ENCODE measurements around the gene GXYLT2.

DNA sequence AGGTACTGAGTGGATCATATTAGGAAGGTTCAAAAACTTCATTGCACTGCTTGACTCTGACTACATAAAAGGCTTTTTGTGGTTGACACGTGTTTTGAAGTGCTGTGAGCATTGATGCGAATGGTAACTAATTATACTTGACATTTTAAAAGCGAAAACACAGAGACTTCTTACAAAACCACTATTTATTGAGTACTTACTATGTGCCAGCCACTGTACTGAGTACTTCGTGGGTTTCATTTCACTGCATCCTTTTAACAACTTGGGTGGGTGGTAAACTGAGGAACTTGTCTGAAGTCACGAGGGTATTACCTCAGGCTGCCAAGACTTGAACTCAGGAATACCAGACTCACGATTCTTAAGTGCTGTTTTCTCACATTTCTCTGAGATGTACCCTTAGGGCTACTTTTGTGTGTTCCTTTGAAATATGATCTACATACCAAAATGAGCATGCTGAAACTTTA, 63.4 kb downstream of the GXYLT2 start:
- TF ChIP-seq, protein P1, sequence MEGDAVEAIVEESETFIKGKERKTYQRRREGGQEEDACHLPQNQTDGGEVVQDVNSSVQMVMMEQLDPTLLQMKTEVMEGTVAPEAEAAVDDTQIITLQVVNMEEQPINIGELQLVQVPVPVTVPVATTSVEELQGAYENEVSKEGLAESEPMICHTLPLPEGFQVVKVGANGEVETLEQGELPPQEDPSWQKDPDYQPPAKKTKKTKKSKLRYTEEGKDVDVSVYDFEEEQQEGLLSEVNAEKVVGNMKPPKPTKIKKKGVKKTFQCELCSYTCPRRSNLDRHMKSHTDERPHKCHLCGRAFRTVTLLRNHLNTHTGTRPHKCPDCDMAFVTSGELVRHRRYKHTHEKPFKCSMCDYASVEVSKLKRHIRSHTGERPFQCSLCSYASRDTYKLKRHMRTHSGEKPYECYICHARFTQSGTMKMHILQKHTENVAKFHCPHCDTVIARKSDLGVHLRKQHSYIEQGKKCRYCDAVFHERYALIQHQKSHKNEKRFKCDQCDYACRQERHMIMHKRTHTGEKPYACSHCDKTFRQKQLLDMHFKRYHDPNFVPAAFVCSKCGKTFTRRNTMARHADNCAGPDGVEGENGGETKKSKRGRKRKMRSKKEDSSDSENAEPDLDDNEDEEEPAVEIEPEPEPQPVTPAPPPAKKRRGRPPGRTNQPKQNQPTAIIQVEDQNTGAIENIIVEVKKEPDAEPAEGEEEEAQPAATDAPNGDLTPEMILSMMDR (IDR thresholded peaks at IDR 0.05) = no peak
- no peak for TF ChIP-seq POLR2A (IDR thresholded peaks at IDR 0.05)
- TF ChIP-seq EP300 (IDR thresholded peaks at IDR 0.05) = no peak
- TF ChIP-seq POLR2AphosphoS5 (IDR thresholded peaks at IDR 0.05) = no peak
